ENCODE data around the gene IL5.

DNA sequence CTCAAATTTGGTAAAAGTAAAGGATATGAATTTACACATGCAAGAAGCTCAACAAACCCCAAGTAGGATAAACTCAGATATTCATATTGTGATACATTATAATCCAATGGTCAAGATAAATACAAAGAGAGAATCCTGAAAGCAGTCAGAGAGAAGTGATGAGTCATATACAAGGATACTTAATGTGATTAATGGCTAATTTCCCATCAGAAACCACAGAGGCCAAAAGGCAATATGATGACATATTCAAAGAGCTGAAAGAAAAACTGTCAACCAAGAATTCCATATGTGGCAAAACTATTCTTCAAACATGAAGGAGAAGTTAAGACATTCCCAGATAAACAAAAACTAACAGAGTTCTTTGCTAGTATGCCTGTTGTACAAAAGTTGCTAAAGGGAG lies 33.2 kb downstream of the IL5 start:
- TF ChIP-seq CTCF (IDR thresholded peaks at IDR 0.05) = no peak
- no peak for TF ChIP-seq POLR2A (IDR thresholded peaks at IDR 0.05)

Data from body of pancreas (tissue), 4 donors.